ENCODE data around the gene HSD17B1.
"Not testable (repeated sequence)": the region's sequence is repeated elsewhere in the genome, so short reads cannot be mapped to it uniquely, and the experiment has no call there.

HSD17B1 gene

DNA sequence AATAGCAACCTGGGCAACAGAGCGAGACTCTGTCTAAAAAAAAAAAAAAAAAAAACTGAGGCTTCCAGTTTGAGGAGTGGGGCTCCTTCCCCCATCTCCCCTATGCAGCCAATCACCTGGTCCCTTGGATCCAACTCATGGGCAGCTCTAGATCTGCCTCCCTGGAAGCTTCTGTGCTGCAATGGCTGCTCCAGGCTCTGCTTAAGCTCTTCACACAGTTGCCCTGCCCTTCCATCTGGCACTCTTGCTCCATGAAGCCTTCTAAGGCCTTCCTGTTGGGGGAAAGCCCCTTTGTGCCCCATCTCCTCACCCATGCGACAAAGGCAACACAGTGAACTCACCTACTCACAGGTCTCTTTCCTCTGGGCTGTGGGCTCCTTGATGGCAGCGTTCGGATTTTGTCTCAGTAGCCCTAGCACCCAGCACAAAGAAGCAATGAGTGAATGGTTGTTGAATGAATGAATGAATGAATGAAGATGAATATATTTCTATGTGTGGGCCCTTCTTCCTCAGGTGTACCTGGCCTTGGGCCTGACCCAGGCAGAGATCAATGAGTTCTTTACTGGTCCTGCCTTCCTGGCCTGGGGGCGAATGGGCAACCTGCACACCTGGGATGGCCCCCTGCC is 14.8 kb upstream of the HSD17B1 start:
- H3K4me3 ChIP-seq (replicated peaks in 1 of 2; ENCODE audit: low read depth in 2 of 2, low read length in 2 of 2): no peak overlapping the region
- TF ChIP-seq, protein P1, sequence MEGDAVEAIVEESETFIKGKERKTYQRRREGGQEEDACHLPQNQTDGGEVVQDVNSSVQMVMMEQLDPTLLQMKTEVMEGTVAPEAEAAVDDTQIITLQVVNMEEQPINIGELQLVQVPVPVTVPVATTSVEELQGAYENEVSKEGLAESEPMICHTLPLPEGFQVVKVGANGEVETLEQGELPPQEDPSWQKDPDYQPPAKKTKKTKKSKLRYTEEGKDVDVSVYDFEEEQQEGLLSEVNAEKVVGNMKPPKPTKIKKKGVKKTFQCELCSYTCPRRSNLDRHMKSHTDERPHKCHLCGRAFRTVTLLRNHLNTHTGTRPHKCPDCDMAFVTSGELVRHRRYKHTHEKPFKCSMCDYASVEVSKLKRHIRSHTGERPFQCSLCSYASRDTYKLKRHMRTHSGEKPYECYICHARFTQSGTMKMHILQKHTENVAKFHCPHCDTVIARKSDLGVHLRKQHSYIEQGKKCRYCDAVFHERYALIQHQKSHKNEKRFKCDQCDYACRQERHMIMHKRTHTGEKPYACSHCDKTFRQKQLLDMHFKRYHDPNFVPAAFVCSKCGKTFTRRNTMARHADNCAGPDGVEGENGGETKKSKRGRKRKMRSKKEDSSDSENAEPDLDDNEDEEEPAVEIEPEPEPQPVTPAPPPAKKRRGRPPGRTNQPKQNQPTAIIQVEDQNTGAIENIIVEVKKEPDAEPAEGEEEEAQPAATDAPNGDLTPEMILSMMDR (IDR thresholded peaks at IDR 0.05; ENCODE audit: low read depth, low read length): no peak
- no peak for DNase-seq (ENCODE audit: low read depth in 2 of 2)

DNA sequence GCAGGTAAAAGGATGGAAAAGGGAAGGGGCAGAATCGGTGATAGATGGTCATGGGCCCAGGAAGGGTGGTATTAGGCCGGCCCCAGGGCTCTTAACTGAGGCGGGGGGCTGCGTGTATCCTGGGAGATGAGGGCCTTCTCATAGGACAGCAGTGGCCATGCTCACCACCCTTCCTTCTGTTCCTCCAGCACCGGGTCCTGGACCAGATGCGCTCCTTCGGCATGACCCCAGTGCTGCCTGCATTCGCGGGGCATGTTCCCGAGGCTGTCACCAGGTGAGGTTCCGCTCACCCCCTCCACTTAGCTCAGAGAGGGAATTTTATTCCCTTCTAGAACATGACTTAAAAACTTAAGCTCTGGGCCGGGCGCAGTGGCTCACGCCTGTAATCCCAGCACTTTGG is 14.2 kb upstream of the HSD17B1 start:
- no peak overlapping the region for H3K4me3 ChIP-seq (replicated peaks in 1 of 2; ENCODE audit: low read depth in 2 of 2, low read length in 2 of 2)
- no peak for DNase-seq (ENCODE audit: low read depth in 2 of 2)
- TF ChIP-seq, protein P1 (IDR thresholded peaks at IDR 0.05; ENCODE audit: low read depth, low read length): no peak

DNA sequence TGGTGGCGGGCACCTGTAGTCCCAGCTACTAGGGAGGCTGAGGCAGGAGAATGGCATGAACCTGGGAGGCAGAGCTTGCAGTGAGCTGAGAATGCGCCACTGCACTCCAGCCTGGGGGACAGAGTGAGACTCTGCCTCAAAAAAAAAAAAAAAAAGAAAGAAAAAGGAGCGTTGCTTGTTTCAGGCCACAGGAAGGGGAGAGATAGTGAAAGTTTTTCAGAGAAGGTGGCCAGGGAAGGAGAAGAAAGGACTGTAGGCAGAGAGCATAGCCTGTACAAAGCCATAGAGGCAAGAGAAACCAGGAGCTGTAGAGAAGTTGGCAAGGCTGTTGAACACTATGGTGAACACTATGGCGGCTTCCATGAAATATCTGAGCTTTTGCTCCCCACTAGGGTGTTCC is 12.2 kb upstream of the HSD17B1 start:
- not testable (repeated sequence) for DNase-seq (ENCODE audit: low read depth in 2 of 2); H3K4me3 ChIP-seq (replicated peaks in 1 of 2; ENCODE audit: low read depth in 2 of 2, low read length in 2 of 2)

DNA sequence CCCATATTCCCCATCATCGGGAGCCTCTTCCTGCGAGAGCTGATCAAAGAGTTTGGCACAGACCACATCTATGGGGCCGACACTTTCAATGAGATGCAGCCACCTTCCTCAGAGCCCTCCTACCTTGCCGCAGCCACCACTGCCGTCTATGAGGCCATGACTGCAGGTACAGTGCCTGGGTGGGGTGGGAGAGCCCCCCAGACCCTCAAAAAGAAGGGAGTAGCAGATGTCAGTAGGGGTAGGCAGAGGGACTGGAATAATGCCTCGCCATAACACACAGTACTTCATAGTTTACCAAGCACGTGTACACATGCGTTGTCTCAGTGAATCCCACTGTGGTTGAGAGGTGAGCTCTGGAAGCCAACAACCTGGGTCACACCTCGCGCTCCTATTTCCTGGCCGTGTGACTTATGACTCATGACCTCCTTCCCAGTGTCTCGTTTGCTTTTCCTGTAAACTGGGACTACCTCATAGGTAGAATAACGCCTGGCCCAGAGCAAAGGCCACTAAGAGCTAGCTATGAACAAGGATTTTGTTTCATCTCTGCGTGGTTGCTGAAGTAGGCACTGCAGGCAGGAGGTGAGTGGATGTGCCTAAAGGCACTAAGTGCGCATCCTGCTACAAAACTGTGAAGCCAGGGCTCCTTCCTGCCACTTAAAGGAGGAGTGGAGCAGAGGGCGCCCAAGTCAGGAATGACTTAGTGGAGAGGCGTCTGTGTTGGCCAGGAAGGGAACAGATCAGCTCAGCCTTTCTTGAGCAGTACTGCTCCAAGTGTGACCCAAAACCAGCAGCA is 11.5 kb upstream of the HSD17B1 start:
- TF ChIP-seq, protein P1 (IDR thresholded peaks at IDR 0.05; ENCODE audit: low read depth, low read length): no peak
- no peak overlapping the region for H3K4me3 ChIP-seq (replicated peaks in 1 of 2; ENCODE audit: low read depth in 2 of 2, low read length in 2 of 2)
- no peak for DNase-seq (ENCODE audit: low read depth in 2 of 2)

DNA sequence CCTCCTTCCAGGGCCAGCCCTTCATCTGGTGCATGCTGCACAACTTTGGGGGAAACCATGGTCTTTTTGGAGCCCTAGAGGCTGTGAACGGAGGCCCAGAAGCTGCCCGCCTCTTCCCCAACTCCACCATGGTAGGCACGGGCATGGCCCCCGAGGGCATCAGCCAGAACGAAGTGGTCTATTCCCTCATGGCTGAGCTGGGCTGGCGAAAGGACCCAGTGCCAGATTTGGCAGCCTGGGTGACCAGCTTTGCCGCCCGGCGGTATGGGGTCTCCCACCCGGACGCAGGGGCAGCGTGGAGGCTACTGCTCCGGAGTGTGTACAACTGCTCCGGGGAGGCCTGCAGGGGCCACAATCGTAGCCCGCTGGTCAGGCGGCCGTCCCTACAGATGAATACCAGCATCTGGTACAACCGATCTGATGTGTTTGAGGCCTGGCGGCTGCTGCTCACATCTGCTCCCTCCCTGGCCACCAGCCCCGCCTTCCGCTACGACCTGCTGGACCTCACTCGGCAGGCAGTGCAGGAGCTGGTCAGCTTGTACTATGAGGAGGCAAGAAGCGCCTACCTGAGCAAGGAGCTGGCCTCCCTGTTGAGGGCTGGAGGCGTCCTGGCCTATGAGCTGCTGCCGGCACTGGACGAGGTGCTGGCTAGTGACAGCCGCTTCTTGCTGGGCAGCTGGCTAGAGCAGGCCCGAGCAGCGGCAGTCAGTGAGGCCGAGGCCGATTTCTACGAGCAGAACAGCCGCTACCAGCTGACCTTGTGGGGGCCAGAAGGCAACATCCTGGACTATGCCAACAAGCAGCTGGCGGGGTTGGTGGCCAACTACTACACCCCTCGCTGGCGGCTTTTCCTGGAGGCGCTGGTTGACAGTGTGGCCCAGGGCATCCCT is 9.3 kb upstream of the HSD17B1 start:
- no peak for DNase-seq (ENCODE audit: low read depth in 2 of 2)
- TF ChIP-seq, protein P1 (IDR thresholded peaks at IDR 0.05; ENCODE audit: low read depth, low read length): no peak
- no peak overlapping the region for H3K4me3 ChIP-seq (replicated peaks in 1 of 2; ENCODE audit: low read depth in 2 of 2, low read length in 2 of 2)

DNA sequence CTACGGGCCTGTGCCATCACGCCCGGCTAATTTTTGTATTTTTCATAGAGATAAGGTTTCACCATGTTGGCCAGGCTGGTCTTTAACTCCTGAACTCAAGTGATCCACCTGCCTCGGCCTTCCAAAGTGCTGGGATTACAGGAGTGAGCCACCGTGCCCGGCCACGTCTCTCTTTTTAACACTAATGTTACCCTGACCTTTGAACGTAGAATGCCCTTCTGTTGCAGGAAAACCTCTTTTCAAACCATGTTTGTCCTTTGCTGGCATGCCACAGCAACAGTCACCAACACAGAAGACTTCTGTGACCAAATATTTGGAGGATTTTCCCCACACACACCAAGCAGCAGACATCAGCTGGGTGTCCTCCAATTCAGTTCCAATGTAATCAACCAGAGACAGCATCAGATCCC is 7.8 kb upstream of the HSD17B1 start:
- TF ChIP-seq, protein P1 (IDR thresholded peaks at IDR 0.05; ENCODE audit: low read depth, low read length): no peak
- no peak for DNase-seq (ENCODE audit: low read depth in 2 of 2)
- no peak overlapping the region for H3K4me3 ChIP-seq (replicated peaks in 1 of 2; ENCODE audit: low read depth in 2 of 2, low read length in 2 of 2)

DNA sequence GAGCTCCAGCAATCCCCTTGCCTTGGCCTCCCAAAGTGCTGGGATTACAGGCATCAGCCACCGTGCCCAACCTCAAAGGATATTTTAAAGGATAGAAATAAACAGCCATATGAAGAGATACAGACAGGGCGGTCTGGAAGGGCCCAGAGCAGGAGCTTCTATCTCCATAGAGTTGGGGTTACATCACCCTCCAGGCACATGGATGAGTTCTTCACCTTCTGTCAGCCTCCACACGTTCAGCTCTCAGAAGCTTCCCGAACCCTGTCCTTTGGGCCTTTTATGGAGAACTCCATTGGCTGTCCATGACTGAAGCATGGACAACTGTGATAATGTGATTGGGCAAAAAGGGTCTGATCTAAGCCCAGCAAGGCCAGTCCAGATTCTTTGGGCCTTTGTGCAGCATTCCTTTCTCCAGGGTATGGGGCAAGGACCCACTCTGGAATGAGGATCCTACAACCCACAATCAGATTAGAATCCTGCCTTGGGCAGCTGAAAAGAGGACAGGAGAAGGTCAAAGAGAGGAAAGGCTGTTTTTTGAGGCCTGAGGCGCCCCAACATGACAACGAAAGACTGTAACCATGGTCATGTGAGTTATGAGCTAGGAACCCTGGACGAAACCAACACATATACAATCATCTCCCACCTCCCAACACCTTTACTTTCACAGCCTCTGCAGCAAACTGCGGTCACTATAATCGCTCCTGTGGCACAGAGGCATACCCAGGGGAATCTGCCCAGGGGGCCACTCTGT is 6.8 kb upstream of the HSD17B1 start:
- not testable (repeated sequence) for DNase-seq (ENCODE audit: low read depth in 2 of 2)

More for the DNA sequence above, 6.8 kb upstream of the HSD17B1 start:
- not testable (repeated sequence) for H3K4me3 ChIP-seq (replicated peaks in 1 of 2; ENCODE audit: low read depth in 2 of 2, low read length in 2 of 2)
